H1 (cell line): ENCODE data around the gene PTPRT. TPM values are rescaled to one million over a fixed set of nuclear protein-coding genes. Genes with fewer than 3 reads are reported as not detected.

ENCODE experiments used
- CTCF ChIA-PET: fragments of 300-600 bp; sonication (Branson Sonifier 250); formaldehyde crosslinking; loops from one replicate; lab custom pipeline; 2021; ENCODE audit not compliant: partially characterized antibody; lab: Charles Lee
- POLR2A ChIA-PET: fragments of 300-600 bp; sonication (Branson Sonifier 250); formaldehyde crosslinking; loops from one replicate; lab custom pipeline; 2021; ENCODE audit warnings: inconsistent platforms; ENCODE audit not compliant: partially characterized antibody; lab: Charles Lee
- DNase-seq, 2 experiments: peaks; one replicate each; pipeline versions ENCODE4 v3.0.0 to v3.0.0-alpha.2; 2010 to 2022; ENCODE audit warnings: low spot score in 2 of 2, low read depth in 1 of 2, mixed read lengths in 1 of 2
- FAIRE-seq: peaks from 2 replicates; lab custom pipeline; 2011; peaks lifted over from hg19 to GRCh38; lab: Jason Lieb, UNC
- H2AFZ ChIP-seq: 2 replicates; pipeline ENCODE4 v1.8.1; 2012; ENCODE audit warnings: low read length, inconsistent platforms
- H2AK5ac ChIP-seq: 2 replicates; pipeline ENCODE4 v1.6.1; 2013; ENCODE audit warnings: low read depth, low read length
- H2BK120ac ChIP-seq: replicated peaks from 2 replicates; pipeline ENCODE3; 2013; ENCODE audit warnings: low read depth, low read length, inconsistent platforms
- H2BK12ac ChIP-seq: 2 replicates; pipeline ENCODE4 v1.6.1; 2013; ENCODE audit warnings: low read depth, low read length
- H2BK15ac ChIP-seq: 2 replicates; pipeline ENCODE4 v1.6.1; 2013; ENCODE audit warnings: low read length
- H2BK20ac ChIP-seq: 2 replicates; pipeline ENCODE4 v1.6.1; 2013; ENCODE audit warnings: low read length
- H2BK5ac ChIP-seq: 2 replicates; pipeline ENCODE4 v1.6.1; 2013; ENCODE audit warnings: low read depth, low read length
- H3K14ac ChIP-seq: 2 replicates; pipeline ENCODE4 v1.6.1; 2013; ENCODE audit warnings: inconsistent platforms; ENCODE audit not compliant: insufficient read length
- H3K18ac ChIP-seq: 2 replicates; pipeline ENCODE4 v1.6.1; 2013; ENCODE audit warnings: low read length; ENCODE audit errors: extremely low read depth
- H3K23ac ChIP-seq: 2 replicates; pipeline ENCODE4 v1.6.1; 2013; ENCODE audit warnings: inconsistent platforms; ENCODE audit not compliant: insufficient read length
- H3K23me2 ChIP-seq: 2 replicates; pipeline ENCODE4 v1.6.1; 2013; ENCODE audit warnings: low read depth, low read length
- H3K27ac ChIP-seq: 2 replicates; pipeline ENCODE4 v1.6.1; 2011; ENCODE audit warnings: low read depth, low read length, inconsistent platforms
- H3K27me3 ChIP-seq, 4 experiments: replicated peaks in 1 of 4; 1 replicate in 1 of 4; 2 replicates in 3 of 4; pipeline versions ENCODE4 v1.6.1 to v1.8.1; 2011 to 2013; ENCODE audit warnings: low read length in 3 of 4, mild to moderate bottlenecking in 3 of 4, inconsistent platforms in 2 of 4, mixed read lengths in 2 of 4, moderate library complexity in 1 of 4; ENCODE audit not compliant: control insufficient read depth in 3 of 4, insufficient read depth in 3 of 4; ENCODE audit errors: extremely low read depth in 1 of 4
- H3K36me3 ChIP-seq, 4 experiments: 2 replicates each; pipeline versions ENCODE4 v1.6.1 to v1.8.1; 2011 to 2013; ENCODE audit warnings: mild to moderate bottlenecking in 4 of 4, low read length in 3 of 4, moderate library complexity in 2 of 4, control low read depth in 1 of 4, inconsistent platforms in 1 of 4; ENCODE audit not compliant: insufficient read depth in 4 of 4, control insufficient read depth in 2 of 4
- H3K4ac ChIP-seq: replicated peaks from 2 replicates; pipeline ENCODE3; 2013; ENCODE audit warnings: low read length, low read depth, mixed read lengths, inconsistent platforms; ENCODE audit not compliant: insufficient read length
- H3K4me1 ChIP-seq, 4 experiments: replicated peaks in 1 of 4; 1 replicate in 1 of 4; 2 replicates in 3 of 4; pipeline versions ENCODE4 v1.6.1 to v1.8.1; 2011 to 2013; ENCODE audit warnings: low read length in 3 of 4, inconsistent platforms in 2 of 4, mixed read lengths in 1 of 4; ENCODE audit not compliant: insufficient read depth in 4 of 4, control insufficient read depth in 3 of 4
- H3K4me2 ChIP-seq, 2 experiments: 2 replicates each; pipeline versions ENCODE4 v1.6.1 to v1.8.1; 2011 to 2013; ENCODE audit warnings: low read depth in 2 of 2, low read length in 2 of 2, control low read depth in 1 of 2, inconsistent platforms in 1 of 2, mild to moderate bottlenecking in 1 of 2; ENCODE audit not compliant: insufficient read depth in 1 of 2
- H3K4me3 ChIP-seq, 4 experiments: fragments of 200-600, 300-600 bp in 1 of 4; sonication (generic), shearing (Covaris generic), sonication (Bioruptor Twin) in 1 of 4; 2 replicates each; pipeline versions ENCODE4 v1.5.1 to v1.8.1; 2011 to 2016; ENCODE audit warnings: low read length in 4 of 4, low read depth in 3 of 4, control low read depth in 2 of 4, inconsistent platforms in 2 of 4, mild to moderate bottlenecking in 2 of 4, mixed read lengths in 1 of 4, moderate library complexity in 1 of 4; ENCODE audit not compliant: insufficient read depth in 2 of 4; ENCODE audit errors: extremely low read depth in 1 of 4
- H3K56ac ChIP-seq: replicated peaks from 2 replicates; pipeline ENCODE3; 2013; ENCODE audit warnings: low read depth, mild to moderate bottlenecking, mixed read lengths, low read length, inconsistent platforms; ENCODE audit not compliant: insufficient read length
- H3K79me1 ChIP-seq: 2 replicates; pipeline ENCODE4 v1.6.1; 2013; ENCODE audit warnings: low read depth, low read length, control low read depth
- H3K79me2 ChIP-seq, 2 experiments: 2 replicates each; pipeline versions ENCODE4 v1.6.1 to v1.8.1; 2012 to 2013; ENCODE audit warnings: low read length in 2 of 2, mild to moderate bottlenecking in 2 of 2, inconsistent platforms in 1 of 2; ENCODE audit not compliant: insufficient read depth in 2 of 2, control insufficient read depth in 1 of 2
- H3K9ac ChIP-seq, 4 experiments: replicated peaks in 1 of 4; 1 replicate in 1 of 4; 2 replicates in 3 of 4; pipeline versions ENCODE4 v1.6.1 to v1.8.1; 2011 to 2013; ENCODE audit warnings: low read depth in 3 of 4, low read length in 3 of 4, control low read depth in 2 of 4, mild to moderate bottlenecking in 2 of 4, moderate library complexity in 2 of 4, inconsistent platforms in 1 of 4; ENCODE audit errors: extremely low read depth in 1 of 4
- H3K9me3 ChIP-seq, 2 experiments: 2 replicates each; pipeline versions ENCODE4 v1.6.1 to v1.8.1; 2012 to 2013; ENCODE audit warnings: mild to moderate bottlenecking in 2 of 2, moderate library complexity in 2 of 2, control low read depth in 1 of 2, inconsistent platforms in 1 of 2, low read depth in 1 of 2, low read length in 1 of 2, mixed read lengths in 1 of 2; ENCODE audit not compliant: insufficient read depth in 2 of 2
- H4K20me1 ChIP-seq, 2 experiments: replicated peaks in 1 of 2; 2 replicates each; pipeline versions ENCODE3 to v1.8.1; 2011 to 2013; ENCODE audit warnings: inconsistent platforms in 2 of 2, low read length in 2 of 2, mild to moderate bottlenecking in 1 of 2; ENCODE audit not compliant: insufficient read depth in 2 of 2, control insufficient read depth in 1 of 2
- H4K5ac ChIP-seq: 2 replicates; pipeline ENCODE4 v1.6.1; 2013; ENCODE audit warnings: low read length, low read depth, mixed read lengths, inconsistent platforms; ENCODE audit not compliant: insufficient read length
- H4K8ac ChIP-seq: 2 replicates; pipeline ENCODE4 v1.8.0; 2013; ENCODE audit warnings: mild to moderate bottlenecking, moderate library complexity, low read length, inconsistent platforms; ENCODE audit not compliant: insufficient read depth; ENCODE audit errors: extremely low read depth
- H4K91ac ChIP-seq: replicated peaks from 2 replicates; pipeline ENCODE3; 2013; ENCODE audit warnings: low read length, mixed read lengths, inconsistent platforms; ENCODE audit not compliant: insufficient read length
- BACH1 ChIP-seq: IDR thresholded peaks from 2 replicates; pipeline ENCODE4 v1.6.1; 2012; ENCODE audit warnings: low read length, improper control_type of control experiment
- BRCA1 ChIP-seq: IDR thresholded peaks from 2 replicates; pipeline ENCODE4 v1.6.1; 2012; ENCODE audit warnings: low read depth, low read length, improper control_type of control experiment
- CBX5 ChIP-seq: fragments of 300-800, 300-1000 bp; sonication (generic); IDR thresholded peaks from 2 replicates; pipeline ENCODE4 v1.7.1; 2016; ENCODE audit warnings: antibody characterized with exemption, low read length, low read depth
- GTF2F1 ChIP-seq: IDR thresholded peaks from 2 replicates; pipeline ENCODE4 v1.6.1; 2012; ENCODE audit warnings: low read depth, low read length, improper control_type of control experiment, borderline replicate concordance
- JUN ChIP-seq: IDR thresholded peaks from 2 replicates; pipeline ENCODE4 v1.6.1; 2011; ENCODE audit warnings: low read depth, mild to moderate bottlenecking, improper control_type of control experiment, low read length
- MAX ChIP-seq: IDR thresholded peaks from 2 replicates; pipeline ENCODE4 v1.6.1; 2012; ENCODE audit warnings: inconsistent platforms
- POLR2A ChIP-seq, 2 experiments: IDR thresholded peaks; 1 replicate in 1 of 2; 2 replicates in 1 of 2; pipeline ENCODE4 v1.6.1; 2011; ENCODE audit warnings: low read depth in 2 of 2, low read length in 2 of 2, mild to moderate bottlenecking in 2 of 2; ENCODE audit errors: control extremely low read depth in 1 of 2
- SIRT6 ChIP-seq: IDR thresholded peaks from one replicate; pipeline ENCODE4 v1.7.1; 2012; ENCODE audit warnings: low read length, inconsistent platforms
- SUZ12 ChIP-seq: fragments of 200-600 bp; sonication (generic); IDR thresholded peaks from 2 replicates; pipeline ENCODE4 v1.6.1; 2012; ENCODE audit warnings: mild to moderate bottlenecking, inconsistent platforms, low read length, moderate library complexity, mixed read lengths
- TAF7 ChIP-seq: optimal IDR thresholded peaks from 2 replicates; pipeline ENCODE3; 2011; ENCODE audit warnings: low read depth, mild to moderate bottlenecking, inconsistent platforms, low read length, moderate library complexity, borderline replicate concordance
- TCF12 ChIP-seq: IDR thresholded peaks from 2 replicates; pipeline ENCODE4 v1.6.1; 2011; ENCODE audit warnings: low read depth, mild to moderate bottlenecking, low read length
- TEAD4 ChIP-seq: IDR thresholded peaks from 2 replicates; pipeline ENCODE4 v1.6.1; 2012; ENCODE audit warnings: low read depth, low read length, inconsistent platforms, mixed read lengths
- YY1 ChIP-seq: IDR thresholded peaks from 2 replicates; pipeline ENCODE4 v1.6.1; 2011; ENCODE audit warnings: low read depth, mild to moderate bottlenecking, low read length
- WGBS, 2 experiments: shearing (Covaris generic) in 1 of 2; methylation state at CpG; one replicate each; pipeline versions ENCODE4 v1.1.6 to v1.1.7; 2013 to 2015; ENCODE audit warnings: low lambda C conversion rate in 2 of 2, mixed read lengths in 2 of 2, inconsistent platforms in 1 of 2, low coverage in 1 of 2, missing lambda C conversion rate in 1 of 2; ENCODE audit not compliant: insufficient replicate concordance in 2 of 2, insufficient coverage in 1 of 2, insufficient read length in 1 of 2; ENCODE audit errors: extremely low coverage in 1 of 2, missing lambda C conversion rate in 1 of 2; 5-methylcytosine and 5-hydroxymethylcytosine counted together
- polyA plus RNA-seq, 7 experiments: library from polyadenylated mRNA; depleted of rRNA in 3 of 7; stranded (reverse) in 5 of 7; unstranded in 2 of 7; fragments of >200 nt in 5 of 7; fragments of 200-250 nt in 2 of 7; gene quantifications; 1 replicate in 5 of 7; 2 replicates in 1 of 7; 4 replicates in 1 of 7; pipeline versions ENCODE4 v1.2.1 to v1.2.3, GENCODE V29; 2011 to 2013; ENCODE audit warnings: missing spikeins in 2 of 7, mixed read lengths in 2 of 7
- total RNA-seq: library from RNA; stranded (reverse); fragmentation: NEBNext Ultra II Directional; extraction: Animal tissue kit (Norgen Biotek cat#: 25700); gene quantifications from 2 replicates; pipeline ENCODE4 v1.2.1, GENCODE V29; 2021
- TF ChIP-seq, protein P1 (sequence below): IDR thresholded peaks from 2 replicates; pipeline ENCODE4 v1.6.1; 2011; ENCODE audit warnings: low read length, improper control_type of control experiment

Gene PTPRT
- total and polyA plus RNA-seq, 2 of the 8 experiments (the other 6 are each of a cell fraction or from before 2014, with no cell fraction given) = 0.33 to 1.8 TPM

GRCh38 chr20:43055181-43055884 lies 134.4 kb downstream of the PTPRT start:
- Histone ChIP-seq H4K8ac (no peak overlapping the region), H3K9me3 (no peaks in the 10 kb centered on the region), H2BK120ac (no peak overlapping the region), H3K4ac (no peak overlapping the region), H2AFZ (no peak overlapping the region), H3K23me2 (no peaks in the 10 kb centered on the region), H3K4me3 (no peak overlapping the region), H2BK15ac (no peak overlapping the region), H3K9ac (no peak overlapping the region), H2BK20ac (no peak overlapping the region), H2AK5ac (no peak overlapping the region), H3K14ac (no peak overlapping the region), H3K79me1 (no peaks in the 10 kb centered on the region), H4K5ac (no peak overlapping the region), H3K27ac (no peak overlapping the region), H3K79me2 (no peaks in the 10 kb centered on the region), H3K4me1 (no peaks in the 10 kb centered on the region), H3K56ac (no peak overlapping the region), H2BK12ac (no peak overlapping the region), H4K91ac (no peak overlapping the region), H3K23ac (no peak overlapping the region), H3K4me2 (no peak overlapping the region), H3K36me3 (no peaks in the 10 kb centered on the region), H3K27me3 (no peaks in the 10 kb centered on the region), H2BK5ac (no peak overlapping the region), H4K20me1 (no peaks in the 10 kb centered on the region), H3K18ac (no peak overlapping the region)
- POLR2A ChIA-PET = no interaction called here
- WGBS, 2 experiments = 82% methylated on average over 5 of the region's 5 CpGs; no CpG with 5 or more reads in 1 of the 2 experiments
- DNase-seq = no peak
- CTCF ChIA-PET = interaction anchor here (0.6 to 1.1 kb wide), 2 partner anchors 133 to 354 kb away, joined by 3 read pairs; no protein-coding TSS in a partner anchor
- no peak for FAIRE-seq
- TF ChIP-seq SUZ12 = no peak
- TF ChIP-seq BACH1 = no peak
- no peak for TF ChIP-seq GTF2F1
- no peak for TF ChIP-seq MAX
- TF ChIP-seq, protein P1, sequence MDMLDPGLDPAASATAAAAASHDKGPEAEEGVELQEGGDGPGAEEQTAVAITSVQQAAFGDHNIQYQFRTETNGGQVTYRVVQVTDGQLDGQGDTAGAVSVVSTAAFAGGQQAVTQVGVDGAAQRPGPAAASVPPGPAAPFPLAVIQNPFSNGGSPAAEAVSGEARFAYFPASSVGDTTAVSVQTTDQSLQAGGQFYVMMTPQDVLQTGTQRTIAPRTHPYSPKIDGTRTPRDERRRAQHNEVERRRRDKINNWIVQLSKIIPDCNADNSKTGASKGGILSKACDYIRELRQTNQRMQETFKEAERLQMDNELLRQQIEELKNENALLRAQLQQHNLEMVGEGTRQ = no peak
- no peak for TF ChIP-seq POLR2A (IDR thresholded peaks at IDR 0.05; ENCODE audit: control extremely low read depth in 1 of 2, low read depth in 2 of 2, low read length in 2 of 2)
- TF ChIP-seq TAF7 = no peak
- TF ChIP-seq YY1 = no peak
- TF ChIP-seq CBX5 = no peak
- TF ChIP-seq TEAD4 = no peak
- TF ChIP-seq SIRT6 = no peak
- no peak for TF ChIP-seq TCF12
- no peak for TF ChIP-seq JUN
- no peak for TF ChIP-seq BRCA1
